ENCODE data around the gene PPFIA3. TPM values are rescaled to one million over a fixed set of nuclear protein-coding genes. Genes with fewer than 3 reads are reported as not detected.
"Not testable (repeated sequence)": the region's sequence is repeated elsewhere in the genome, so short reads cannot be mapped to it uniquely, and the experiment has no call there.

Gene PPFIA3
- total RNA-seq, 2 donors from 2014 or later, result 27.5 to 36.3 TPM

DNA sequence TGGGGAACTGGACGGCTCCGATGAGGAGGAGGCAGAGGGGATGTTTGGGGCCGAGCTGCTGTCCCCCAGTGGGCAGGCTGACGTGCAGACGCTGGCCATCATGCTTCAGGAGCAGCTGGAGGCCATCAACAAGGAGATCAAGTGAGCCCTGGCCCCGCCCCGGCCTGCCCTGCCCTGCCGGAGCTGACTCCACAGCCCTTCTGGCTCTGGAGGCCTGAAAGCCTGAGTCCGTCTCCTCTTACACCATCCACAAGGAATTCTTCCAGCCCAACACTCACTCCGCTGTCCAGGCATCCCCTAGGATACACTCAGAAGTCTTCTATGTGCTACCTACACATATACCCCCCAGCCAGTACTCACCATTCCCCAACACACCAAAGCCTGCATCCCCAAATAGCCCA lies 17.4 kb downstream of the PPFIA3 start:
- no peaks in the 10 kb centered on the region for H3K27me3 ChIP-seq
- peak overlapping the region; percentile 48 for H3K27ac ChIP-seq
- intact Hi-C loops (cut with DNase I), result no loop called here
- no peaks in the 10 kb centered on the region for H3K4me1 ChIP-seq
- DNase-seq, result peak; percentile 61
- H3K36me3 ChIP-seq, result no peaks in the 10 kb centered on the region
- TF ChIP-seq, protein P1, sequence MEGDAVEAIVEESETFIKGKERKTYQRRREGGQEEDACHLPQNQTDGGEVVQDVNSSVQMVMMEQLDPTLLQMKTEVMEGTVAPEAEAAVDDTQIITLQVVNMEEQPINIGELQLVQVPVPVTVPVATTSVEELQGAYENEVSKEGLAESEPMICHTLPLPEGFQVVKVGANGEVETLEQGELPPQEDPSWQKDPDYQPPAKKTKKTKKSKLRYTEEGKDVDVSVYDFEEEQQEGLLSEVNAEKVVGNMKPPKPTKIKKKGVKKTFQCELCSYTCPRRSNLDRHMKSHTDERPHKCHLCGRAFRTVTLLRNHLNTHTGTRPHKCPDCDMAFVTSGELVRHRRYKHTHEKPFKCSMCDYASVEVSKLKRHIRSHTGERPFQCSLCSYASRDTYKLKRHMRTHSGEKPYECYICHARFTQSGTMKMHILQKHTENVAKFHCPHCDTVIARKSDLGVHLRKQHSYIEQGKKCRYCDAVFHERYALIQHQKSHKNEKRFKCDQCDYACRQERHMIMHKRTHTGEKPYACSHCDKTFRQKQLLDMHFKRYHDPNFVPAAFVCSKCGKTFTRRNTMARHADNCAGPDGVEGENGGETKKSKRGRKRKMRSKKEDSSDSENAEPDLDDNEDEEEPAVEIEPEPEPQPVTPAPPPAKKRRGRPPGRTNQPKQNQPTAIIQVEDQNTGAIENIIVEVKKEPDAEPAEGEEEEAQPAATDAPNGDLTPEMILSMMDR (IDR thresholded peaks at IDR 0.05), result no peak
- H3K9me3 ChIP-seq, result no peaks in the 10 kb centered on the region
- no peak overlapping the region for H3K4me3 ChIP-seq
- H3K9ac ChIP-seq (ENCODE audit: low read depth in 2 of 2, low read length in 2 of 2), result no peak overlapping the region

GRCh38 chr19:49140951-49141350 lies 21.6 kb downstream of the PPFIA3 start:
- intact Hi-C loops (cut with DNase I), result no loop called here
- Histone ChIP-seq H3K27ac (no peak overlapping the region), H3K4me1 (no peaks in the 10 kb centered on the region), H3K9me3 (no peaks in the 10 kb centered on the region), H3K27me3 (no peaks in the 10 kb centered on the region), H3K9ac (ENCODE audit: low read depth in 2 of 2, low read length in 2 of 2) (no peak overlapping the region), H3K4me3 (no peak overlapping the region), H3K36me3 (no peaks in the 10 kb centered on the region)
- DNase-seq, result no peak
- TF ChIP-seq, protein P1 (IDR thresholded peaks at IDR 0.05), result no peak

DNA sequence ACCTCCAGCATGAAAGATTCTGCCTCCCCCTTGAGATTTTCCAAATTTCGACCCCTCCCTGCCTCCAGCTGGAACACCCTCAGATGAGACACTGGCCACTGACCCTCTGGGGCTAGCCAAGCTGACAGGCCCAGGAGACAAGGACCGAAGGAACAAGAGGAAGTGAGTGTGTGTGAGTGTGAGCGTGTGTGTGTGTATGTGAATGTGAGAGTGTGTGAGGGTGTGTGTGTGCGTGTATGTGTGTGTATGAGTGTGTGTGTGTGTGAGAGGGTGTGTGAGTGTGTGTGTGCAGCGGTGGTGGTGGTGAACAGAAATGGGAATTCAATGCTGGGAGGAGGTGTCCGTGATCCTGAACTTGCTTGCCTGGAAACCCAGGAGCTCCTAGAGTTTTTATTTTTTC lies 22.0 kb downstream of the PPFIA3 start:
- no peaks in the 10 kb centered on the region for H3K4me1 ChIP-seq
- no peak overlapping the region for H3K27ac ChIP-seq
- TF ChIP-seq, protein P1 (IDR thresholded peaks at IDR 0.05), result no peak
- no peaks in the 10 kb centered on the region for H3K27me3 ChIP-seq
- intact Hi-C loops (cut with DNase I), result no loop called here
- no peaks in the 10 kb centered on the region for H3K9me3 ChIP-seq
- H3K9ac ChIP-seq (ENCODE audit: low read depth in 2 of 2, low read length in 2 of 2), result no peak overlapping the region
- no peaks in the 10 kb centered on the region for H3K36me3 ChIP-seq
- no peak for DNase-seq
- no peak overlapping the region for H3K4me3 ChIP-seq

- Histone ChIP-seq H3K36me3 (no peaks in the 10 kb centered on the region), H3K4me3 (peak overlapping the region; percentile 28), H3K27ac (no peak overlapping the region), H3K4me1 (no peaks in the 10 kb centered on the region), H3K9me3 (no peaks in the 10 kb centered on the region), H3K27me3 (no peaks in the 10 kb centered on the region), H3K9ac (ENCODE audit: low read depth in 2 of 2, low read length in 2 of 2) (peak overlapping the region; percentile 34 to 60)
- intact Hi-C loops (cut with DNase I), result no loop called here
- DNase-seq, result peak; percentile 92
- TF ChIP-seq, protein P1 (IDR thresholded peaks at IDR 0.05), result no peak
Observed at GRCh38 chr19:49142866-49143335, 23.6 kb downstream of the PPFIA3 start.

DNA sequence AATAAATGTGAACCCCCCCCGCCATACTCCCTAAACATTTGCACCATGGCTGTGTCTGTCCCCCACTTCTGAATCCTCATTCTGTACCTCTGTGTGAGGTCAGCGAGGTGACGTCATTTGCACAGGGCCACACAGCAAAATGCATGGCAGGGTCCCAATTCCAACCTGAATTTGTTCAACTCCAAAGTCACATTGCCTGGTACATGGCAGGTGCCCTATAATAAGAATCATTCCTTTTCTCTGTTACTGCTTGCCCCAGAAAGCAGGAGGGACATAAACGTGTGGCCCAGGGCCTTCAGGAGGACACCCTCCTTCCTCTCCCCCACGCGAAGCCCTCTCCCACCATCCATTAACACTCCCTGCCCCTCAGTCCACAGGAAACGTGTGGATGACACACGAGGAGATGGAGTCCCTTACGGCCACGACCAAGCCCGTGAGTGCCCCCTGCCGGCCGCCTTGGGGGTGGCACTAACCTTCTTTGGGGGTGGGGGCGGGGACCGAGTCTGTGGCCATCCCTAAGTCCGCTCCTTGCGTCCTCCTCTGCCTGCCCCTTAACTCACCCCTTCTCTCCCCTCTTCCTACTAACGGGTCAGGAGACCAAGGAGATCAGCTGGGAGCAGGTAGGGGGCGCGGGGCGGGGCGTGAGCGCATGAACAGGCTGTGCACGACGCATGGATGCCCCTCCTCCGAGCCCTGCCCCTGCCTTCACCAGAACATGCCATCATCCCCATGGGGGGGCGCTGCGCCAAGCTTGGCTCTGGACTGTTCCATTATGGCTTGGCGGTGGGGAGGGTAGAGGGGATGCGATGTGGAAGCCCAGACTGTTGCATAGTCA lies 26.4 kb downstream of the PPFIA3 start:
- Histone ChIP-seq H3K27ac (no peak overlapping the region), H3K36me3 (no peaks in the 10 kb centered on the region), H3K4me3 (peak overlapping the region; percentile 23), H3K27me3 (no peaks in the 10 kb centered on the region), H3K9ac (ENCODE audit: low read depth in 2 of 2, low read length in 2 of 2) (peak overlapping the region in 1 of 2 donors; percentile 51), H3K4me1 (no peaks in the 10 kb centered on the region), H3K9me3 (no peaks in the 10 kb centered on the region)
- DNase-seq, result peak; percentile 89
- intact Hi-C loops (cut with DNase I), result loop anchor here (5.0 kb wide), 2 partner anchors 48 to 57 kb away; no protein-coding TSS in a partner anchor
- TF ChIP-seq, protein P1 (IDR thresholded peaks at IDR 0.05), result peak; percentile 89

DNA sequence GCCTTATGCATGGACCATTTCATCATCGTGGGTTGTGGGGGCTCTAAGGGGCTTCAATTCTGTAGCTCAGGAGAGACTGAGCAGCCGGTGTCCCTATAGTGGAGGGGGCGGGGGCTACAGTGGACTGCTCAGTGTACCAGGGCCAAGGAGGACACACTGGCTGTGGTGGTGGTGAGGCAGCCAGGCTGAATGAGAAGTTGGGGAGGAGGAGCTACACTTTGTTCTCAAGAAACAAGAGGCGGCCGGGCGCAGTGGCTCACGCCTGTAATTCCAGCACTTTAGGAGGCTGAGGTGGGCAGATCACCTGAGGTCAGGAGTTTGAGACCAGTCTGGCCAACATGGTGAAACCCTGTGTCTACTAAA lies 27.0 kb downstream of the PPFIA3 start:
- not testable (repeated sequence) for H3K9me3 ChIP-seq, H3K27me3 ChIP-seq, H3K4me3 ChIP-seq, H3K27ac ChIP-seq, H3K36me3 ChIP-seq, H3K4me1 ChIP-seq, DNase-seq
- H3K9ac ChIP-seq (ENCODE audit: low read depth in 2 of 2, low read length in 2 of 2), result peak overlapping the region in 1 of 2 donors; percentile 51
- intact Hi-C loops (cut with DNase I), result loop anchor here (5.0 kb wide), 2 partner anchors 49 to 56 kb away; no protein-coding TSS in a partner anchor
